NCI-H2081 treated with DMSO at 0.1 percent for 48 hours (cell line): ENCODE results near the gene MMP23B.
"Not testable (repeated sequence)": the region's sequence is repeated elsewhere in the genome, so short reads cannot be mapped to it uniquely, and the experiment has no call there.

Experiments used
- DNase-seq: peaks from one replicate; lab custom pipeline; 2025; lab: John Stamatoyannopoulos, UW

Gene MMP23B

GRCh38 chr1:1630965-1631781 is 800 bp upstream of the MMP23B start:
- DNase-seq = no peak

- DNase-seq = not testable (repeated sequence)
These were observed 1.4 kb downstream of the MMP23B start for GRCh38 chr1:1633409-1633808.

DNA sequence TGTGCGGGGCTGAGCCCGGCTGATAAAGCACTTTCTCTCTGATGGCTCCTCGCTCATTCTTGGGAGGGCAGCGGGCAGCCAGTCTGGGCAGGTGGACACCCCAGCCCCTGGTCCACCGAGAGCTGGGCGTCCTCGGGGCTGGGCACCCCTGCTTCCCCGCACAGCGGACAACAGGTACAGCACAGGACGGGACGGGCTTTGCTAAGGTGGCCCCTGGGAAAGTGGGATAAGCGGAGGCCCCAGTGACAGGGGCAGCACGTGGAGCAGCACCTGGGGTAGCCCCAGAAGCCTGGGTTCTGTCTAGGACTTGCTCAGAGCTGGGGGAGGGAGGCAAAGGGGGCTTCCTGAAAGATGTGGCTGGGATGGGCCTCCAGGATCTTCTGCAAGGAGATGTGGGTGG is 2.6 kb downstream of the MMP23B start:
- DNase-seq = not testable (repeated sequence)

DNA sequence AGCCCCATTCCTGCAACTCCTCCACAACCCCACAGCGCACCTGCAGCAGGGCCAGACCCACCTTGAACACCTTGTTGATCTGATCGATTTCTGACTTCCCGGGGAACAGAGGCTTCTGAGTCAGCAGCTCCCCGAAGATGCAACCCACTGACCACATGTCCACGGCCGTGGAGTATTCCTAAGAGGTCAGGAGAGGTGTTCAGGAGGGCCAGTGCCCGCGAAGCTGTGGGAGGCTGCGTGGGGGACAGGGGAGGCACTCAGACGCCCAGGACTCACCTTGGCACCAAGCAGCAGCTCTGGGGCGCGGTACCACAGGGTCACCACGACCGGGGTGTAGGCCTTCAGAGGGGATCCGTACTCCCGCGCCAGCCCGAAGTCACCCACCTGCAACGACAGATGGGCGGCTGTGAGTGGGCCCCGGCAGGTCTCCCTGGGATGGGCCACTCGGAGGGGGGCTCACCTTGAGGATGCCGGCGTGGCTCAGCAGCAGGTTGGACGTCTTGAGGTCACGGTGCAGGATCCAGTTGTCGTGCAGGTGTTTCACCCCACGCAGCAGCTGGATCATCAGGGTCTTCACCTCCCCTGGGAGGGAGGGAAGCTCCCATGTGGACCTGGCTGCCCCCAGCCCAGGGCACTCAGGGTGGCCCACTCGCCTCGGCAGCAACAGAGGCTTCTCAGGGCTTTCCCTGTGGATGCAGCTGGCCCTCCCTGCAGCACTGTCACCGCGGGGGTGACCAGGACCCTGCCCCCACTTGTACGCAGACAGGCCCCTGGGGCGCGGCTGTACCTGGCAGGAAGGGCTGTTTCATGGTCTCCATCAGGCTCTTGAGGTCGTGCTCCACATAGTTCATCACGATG is 4.9 kb downstream of the MMP23B start:
- not testable (repeated sequence) for DNase-seq

- DNase-seq = not testable (repeated sequence)
These were observed 5.5 kb downstream of the MMP23B start for GRCh38 chr1:1637479-1637875.

DNA sequence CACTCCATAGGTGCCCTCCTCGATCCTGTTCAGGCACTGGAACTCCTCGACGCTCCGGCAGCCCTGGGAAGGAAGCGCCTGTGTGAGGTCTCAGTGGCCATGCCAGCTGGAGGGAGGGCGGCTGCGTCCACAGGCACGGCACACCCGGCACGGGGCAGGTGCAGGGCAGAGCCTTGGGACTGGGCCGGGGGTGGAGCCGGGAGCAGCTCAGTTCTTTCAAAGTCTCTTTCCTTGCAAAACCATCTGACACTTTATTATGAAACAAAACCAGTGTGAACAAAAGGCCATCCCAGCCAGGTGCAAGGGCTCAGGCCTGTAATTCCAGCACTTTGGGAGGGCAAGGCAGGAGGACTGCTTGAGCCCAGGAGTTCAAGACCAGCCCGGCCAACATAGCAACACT is 6.6 kb downstream of the MMP23B start:
- DNase-seq = not testable (repeated sequence)

GRCh38 chr1:1639368-1639767 is 7.4 kb downstream of the MMP23B start:
- DNase-seq = not testable (repeated sequence)

GRCh38 chr1:1640081-1640480 is 8.1 kb downstream of the MMP23B start:
- DNase-seq = not testable (repeated sequence)

DNA sequence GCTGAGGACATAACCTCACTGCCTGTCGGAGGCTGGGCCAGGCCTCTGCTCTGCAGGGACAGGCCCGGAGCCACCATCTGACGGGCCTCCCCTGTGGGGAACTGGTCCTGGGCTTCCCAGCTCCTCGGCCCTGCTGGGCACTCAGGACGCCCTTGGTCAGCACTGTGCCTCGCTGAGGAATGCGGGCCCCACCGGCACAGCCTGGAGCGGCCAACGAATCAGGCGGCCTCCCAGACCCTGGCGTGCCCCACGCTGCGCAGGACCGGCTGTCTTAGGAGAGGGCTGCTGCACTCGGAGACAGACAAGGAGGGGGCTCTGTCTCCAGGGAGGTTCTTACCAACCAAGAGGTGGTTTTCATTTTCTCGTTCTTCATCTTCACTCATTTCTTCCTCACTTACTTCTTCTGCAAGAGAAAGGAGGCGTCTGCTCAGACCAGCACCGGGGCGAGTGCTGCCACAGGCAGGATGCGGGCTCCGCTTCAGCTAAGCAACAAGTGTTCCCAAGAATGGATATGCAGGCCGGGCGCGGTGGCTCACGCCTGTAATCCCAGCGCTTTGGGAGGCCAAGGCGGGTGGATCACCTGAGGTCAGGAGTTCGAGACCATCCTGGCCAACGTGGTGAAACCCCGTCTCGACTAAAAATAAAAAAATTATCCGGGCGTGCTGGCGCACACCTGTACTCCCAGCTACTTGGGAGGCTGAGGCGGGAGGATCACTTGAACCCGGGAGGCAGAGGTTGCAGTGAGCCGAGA is 8.9 kb downstream of the MMP23B start:
- DNase-seq = not testable (repeated sequence)

GRCh38 chr1:1646326-1646725 is 14.4 kb downstream of the MMP23B start:
- DNase-seq = not testable (repeated sequence)

DNA sequence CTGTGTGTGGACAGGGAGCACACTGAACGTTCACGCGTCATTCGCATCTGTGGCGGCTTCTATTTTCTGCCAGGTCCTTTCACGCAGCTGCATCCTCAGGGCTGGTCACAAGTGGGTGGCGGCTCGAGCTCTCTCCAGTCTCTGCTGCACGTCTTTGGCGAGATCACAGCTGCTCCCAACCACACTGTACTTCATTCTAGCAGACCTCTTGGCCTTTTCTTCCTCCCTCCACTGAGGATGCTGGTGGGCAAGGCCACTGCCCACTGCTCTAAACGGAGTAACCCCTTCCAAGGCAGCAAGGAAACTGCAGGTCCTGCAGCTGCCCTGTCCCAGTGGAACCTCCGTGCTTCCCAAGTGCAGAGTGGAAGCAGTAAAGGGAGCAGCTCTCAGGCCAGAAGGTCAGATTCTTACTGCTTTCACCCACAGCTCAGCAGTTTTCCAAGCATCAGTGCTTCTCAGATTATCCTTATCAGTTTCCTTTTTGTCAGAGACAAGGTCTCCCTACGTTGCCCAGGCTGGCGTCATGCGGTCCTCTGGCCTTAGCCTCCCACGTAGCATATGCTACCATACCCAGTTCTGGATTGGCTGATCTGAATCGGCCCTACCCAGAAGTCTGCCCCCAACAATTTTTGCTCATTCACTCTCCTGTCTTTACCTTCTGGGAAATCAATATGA is 15.7 kb downstream of the MMP23B start:
- DNase-seq = not testable (repeated sequence)

DNA sequence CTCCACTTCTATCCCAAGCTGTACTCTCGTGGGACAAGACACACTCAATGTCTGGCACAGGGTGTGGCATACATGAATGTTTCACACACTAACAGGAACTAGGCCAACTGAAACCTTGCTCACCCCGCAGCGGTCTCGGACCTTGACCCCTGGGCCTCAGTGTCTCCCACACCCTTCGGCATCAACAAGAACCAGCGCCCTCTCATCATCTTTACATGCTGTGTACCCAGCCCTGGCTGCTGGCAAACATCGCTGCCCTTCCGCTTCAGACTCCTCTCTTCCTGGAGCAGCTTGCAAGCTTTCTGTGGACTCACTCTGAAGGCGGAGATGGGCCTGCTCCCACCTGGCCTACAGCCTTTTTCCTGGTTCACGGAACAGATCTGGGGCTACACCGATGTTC is 16.3 kb downstream of the MMP23B start:
- DNase-seq = not testable (repeated sequence)

- DNase-seq = peak; percentile 69
These were observed 26.9 kb downstream of the MMP23B start, which contains the start of gene CDK11B for GRCh38 chr1:1658583-1659549. Gene CDK11B, minus strand, starts transcription at chr1:1659004. Its CDS starts 1,519 bp downstream, at chr1:1657485.

DNA sequence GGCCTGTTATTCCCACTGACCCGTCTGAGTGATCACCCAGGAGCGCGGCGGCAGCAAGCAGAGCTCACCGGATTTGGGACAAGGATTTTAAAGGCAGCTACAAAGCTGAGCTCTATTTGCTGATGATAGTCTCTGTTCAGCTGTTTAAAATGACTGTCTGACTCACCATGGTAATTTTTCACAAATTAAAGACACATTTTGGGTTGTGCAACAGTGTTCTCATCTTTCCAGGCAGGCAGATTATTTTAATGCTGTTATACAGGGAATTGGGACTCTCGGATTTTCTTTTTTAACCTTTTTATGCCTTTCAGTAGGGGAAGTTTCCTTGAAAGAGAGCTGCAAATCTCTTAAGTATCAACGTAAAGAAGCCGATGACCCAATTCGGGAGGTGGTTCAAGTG is 30.4 kb downstream of the MMP23B start:
- DNase-seq = not testable (repeated sequence)

GRCh38 chr1:1662830-1663560 is 31.0 kb downstream of the MMP23B start:
- DNase-seq = not testable (repeated sequence)

GRCh38 chr1:1664318-1664717 is 32.3 kb downstream of the MMP23B start:
- DNase-seq = not testable (repeated sequence)

- no peak for DNase-seq
These were observed 33.2 kb downstream of the MMP23B start for GRCh38 chr1:1664941-1665814.

GRCh38 chr1:1665815-1666251 is 33.9 kb downstream of the MMP23B start:
- no peak for DNase-seq
